ENCODE measurements around the gene ST6GALNAC3.
"Not testable (repeated sequence)": the region's sequence is repeated elsewhere in the genome, so short reads cannot be mapped to it uniquely, and the experiment has no call there.

Gene ST6GALNAC3

DNA sequence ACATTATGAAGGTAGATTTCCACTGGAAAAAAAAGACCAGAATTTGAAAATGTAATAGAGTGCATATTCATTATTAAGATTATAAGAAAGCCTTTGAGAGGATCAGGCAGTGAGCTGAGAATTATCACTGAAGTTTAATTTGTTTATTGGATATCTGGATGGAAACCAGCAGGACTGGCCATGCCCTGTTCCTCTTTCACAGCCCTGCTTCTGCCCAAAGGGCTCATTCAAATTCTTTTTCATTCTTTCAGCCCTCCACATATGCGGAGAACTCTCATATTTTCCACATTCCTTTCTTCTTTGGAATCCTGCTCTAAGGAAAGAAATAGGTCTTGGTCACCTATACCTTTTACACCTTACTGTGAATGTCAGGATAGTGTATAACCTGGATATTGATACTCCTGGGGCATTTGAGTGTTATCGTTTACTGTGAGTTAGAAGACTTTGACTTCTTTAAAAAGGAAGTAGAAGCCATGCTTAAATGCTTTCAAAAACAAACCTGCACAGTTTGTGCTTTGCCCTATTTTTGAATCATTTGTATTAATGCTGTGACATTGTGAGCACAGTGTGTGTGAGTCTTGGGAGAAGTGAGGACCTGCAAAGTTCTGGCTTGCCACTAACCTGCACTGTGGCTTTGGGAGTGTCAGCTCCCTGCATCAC is 35.5 kb downstream of the ST6GALNAC3 start:
- DNase-seq: no peak

DNA sequence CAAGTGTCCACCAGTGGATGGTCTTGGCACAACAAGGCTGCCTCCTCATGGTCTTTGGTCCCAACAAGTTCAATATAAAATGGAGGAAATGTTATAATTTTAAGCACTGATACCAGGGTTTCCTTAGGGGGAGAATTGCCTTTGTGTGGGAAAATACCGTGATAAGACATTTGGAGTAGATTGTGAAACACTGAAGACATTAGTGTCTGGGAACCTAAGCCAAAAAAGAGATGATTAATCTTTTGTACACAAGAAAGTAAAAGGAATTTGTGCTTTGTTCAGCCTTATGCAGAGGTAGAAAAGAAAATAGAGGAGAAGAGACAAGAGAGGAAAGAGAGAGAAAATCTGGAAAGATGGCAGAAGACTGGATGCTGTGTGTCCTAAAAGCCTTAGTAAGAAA is 36.1 kb downstream of the ST6GALNAC3 start:
- no peak for DNase-seq

DNA sequence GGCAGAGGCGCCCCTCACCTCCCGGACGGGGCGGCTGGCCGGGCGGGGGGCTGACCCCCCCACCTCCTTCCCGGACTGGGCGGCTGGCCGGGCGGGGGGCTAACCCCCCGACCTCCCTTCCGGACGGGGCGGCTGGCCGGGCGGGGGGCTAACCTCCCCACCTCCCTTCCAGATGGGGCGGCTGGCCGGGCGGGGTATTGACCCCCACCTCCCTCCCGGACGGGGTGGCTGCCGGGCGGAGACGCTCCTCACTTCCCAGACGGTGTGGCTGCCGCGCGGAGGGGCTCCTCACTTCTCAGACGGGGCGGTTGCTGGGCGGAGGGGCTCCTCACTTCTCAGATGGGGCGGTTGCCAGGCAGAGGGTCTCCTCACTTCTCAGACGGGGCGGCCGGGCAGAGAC is 37.8 kb downstream of the ST6GALNAC3 start:
- DNase-seq: not testable (repeated sequence)

DNA sequence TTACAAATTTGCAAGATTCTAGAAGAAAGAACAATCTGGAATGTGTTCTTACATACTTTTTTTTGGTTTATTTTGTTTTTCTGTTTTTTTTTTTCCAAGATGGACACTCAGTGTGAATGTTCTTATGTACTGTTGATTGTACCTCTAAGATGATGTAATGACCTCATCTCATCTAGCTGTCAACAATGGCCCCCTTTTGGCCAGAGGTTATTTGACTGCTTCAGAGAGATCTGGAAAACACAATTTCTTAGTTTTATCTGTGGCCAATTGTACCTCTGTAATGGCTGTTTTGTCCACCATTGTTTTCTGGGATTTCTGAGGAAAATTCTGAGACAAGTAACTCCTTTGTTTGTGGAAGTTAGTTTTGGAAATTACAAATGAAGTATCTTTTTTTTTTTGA is 38.9 kb downstream of the ST6GALNAC3 start:
- DNase-seq: no peak

DNA sequence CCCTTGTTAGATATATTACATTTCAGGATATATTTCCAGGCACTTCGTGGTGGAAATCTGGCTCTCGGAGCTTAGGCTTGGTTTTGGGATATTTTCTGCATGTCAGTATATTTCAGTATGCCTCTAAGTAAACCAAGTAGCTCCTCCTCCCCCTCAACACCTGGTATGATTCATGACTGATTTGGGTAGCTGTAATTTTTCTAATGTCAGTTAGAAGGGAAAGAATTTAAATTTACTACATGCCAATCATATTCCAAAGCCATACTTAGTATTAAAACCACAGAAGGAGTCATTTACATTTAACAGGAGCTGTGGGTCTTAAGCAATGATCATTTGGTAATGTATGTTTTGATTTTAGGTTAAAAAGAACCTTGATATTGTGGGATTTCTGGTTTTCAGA is 40.6 kb downstream of the ST6GALNAC3 start:
- no peak for DNase-seq

DNA sequence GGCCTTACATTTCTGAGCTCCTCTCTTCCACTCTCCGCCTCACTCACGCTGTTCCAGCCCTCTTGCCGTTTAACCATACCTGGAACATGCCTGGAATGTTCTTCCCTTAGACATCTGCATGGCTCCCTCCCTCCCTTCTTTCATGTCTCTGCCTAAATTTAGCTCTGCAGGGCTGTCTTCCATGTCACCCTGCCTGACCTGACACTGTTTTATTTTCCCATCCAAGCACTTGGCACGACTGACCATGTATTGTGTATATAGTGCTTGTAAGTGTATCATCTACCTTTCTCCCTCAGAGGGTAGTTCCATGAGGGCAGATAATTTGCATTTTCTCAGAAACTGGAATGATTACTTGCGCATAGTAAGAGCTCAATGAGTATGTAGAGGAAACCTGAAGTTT is 47.3 kb downstream of the ST6GALNAC3 start:
- no peak for DNase-seq

DNA sequence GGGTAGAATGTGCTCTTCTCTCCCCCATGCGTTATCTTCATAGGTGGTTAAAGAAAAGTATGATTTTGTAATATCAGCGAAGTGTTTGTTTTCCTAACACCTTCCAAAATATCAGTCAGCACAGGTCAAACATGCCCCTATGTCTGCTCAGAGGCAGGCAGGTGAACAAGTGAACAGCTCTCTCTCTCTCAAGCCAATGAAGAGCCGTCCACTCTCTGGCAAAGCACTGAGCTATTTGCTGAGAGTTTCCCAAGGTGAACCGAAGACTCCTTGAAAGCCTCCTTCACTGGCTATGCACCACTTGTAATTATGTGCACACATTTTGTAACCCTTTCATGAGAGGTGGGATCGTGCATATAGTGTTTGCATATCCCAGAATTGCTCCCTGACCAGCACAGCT is 47.7 kb downstream of the ST6GALNAC3 start:
- no peak for DNase-seq

DNA sequence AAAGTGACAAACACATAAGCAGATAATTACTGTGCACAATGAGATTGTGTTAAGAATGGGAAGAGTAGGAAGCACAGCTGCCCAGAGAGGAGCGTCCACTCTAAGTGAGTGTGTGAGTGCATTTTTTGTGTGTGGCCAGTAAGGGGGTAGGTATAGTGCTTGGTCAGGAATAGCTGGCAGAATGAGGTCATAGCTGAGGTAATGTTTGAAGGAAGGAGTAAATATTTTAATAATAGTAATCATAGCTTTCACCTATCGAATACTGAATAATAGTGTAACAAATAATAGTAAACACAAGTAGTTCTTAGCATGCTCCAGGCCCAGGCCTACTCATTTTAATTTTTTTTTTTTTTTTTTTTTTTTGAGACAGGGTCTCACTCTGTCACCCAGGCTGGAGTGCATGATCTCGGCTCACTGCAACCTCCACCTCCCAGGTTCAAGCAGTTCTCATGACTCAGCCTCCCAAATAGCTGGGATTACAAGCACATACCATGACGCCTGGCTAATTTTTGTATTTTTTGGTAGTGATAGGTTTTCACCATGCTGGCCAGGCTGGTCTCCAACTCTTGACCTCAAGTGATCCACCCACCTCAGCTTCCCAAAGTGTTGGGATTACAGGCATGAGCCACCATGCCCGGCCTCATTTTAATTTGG is 49.0 kb downstream of the ST6GALNAC3 start:
- DNase-seq: not testable (repeated sequence)

DNA sequence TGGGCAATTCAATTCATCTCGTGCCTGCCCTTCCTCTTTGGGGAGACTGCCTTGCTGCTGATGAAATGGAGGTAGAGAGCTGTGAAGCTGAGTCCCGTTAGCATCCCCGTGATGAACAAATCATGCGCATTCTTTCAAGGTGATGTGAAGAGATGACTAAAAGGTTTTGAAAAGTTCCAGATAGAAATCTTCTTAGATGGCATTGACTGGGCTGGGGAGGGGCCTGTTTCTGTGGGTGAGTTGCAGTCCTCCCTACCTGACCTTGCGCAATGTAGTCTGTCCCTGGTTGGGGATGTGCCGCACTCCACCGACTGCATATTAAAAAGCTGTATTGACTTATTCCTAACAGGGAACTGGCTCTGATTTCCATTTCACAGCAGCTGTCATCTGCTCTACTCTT is 49.6 kb downstream of the ST6GALNAC3 start:
- DNase-seq: no peak

DNA sequence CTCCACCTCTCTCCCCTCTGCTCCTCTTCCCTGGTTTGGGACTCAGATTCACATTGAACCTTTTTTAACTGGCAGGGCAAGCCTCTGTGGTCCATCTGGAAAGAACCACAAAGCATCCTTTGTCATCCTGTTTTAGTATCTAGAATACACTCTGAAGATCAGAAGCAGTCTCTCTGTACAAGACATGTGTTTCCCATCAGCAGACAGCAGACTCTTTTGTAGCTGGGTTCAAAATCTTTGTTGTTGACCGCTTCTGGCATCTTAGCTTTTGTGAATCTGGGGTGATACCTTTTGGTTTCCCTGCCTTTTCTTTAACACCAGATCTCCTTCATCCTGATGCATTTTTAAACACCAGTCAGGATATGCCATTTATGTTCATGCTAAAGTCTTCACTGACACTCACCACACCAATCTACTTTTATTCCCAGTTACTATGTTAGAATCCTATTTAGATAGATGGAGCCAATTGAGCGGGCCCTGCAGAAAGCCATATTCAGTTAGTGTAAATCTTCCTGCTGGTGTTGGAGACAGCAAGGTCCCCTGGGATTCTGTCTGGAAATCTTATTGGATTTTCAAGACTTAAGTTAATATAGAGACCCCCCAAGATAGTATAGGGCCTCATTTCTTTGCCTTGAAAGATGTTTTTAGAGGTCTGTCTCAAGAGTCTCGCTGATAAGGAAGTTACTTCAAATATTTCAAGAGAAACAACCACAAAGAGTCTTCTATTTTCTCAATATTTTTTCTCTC is 51.1 kb downstream of the ST6GALNAC3 start:
- no peak for DNase-seq

DNA sequence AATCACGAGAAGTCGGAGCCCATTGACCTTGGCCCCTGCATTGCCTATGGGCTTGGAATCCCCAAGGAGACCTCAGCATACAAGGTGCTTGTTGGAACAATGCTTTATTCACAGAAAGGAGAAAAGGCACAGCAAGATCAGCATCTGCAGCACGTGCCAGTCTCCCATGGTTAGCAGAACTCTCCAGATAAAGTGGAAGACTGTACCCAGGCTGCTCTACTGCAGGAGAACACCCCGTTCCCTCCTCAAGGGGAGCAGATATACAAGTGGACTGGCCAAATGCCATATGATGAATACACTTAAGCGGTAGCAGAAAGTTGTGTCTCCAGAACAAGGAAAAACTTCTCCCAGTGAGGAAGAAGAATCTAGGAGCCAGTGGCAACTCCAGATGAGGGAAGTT is 53.5 kb downstream of the ST6GALNAC3 start:
- DNase-seq: no peak

DNA sequence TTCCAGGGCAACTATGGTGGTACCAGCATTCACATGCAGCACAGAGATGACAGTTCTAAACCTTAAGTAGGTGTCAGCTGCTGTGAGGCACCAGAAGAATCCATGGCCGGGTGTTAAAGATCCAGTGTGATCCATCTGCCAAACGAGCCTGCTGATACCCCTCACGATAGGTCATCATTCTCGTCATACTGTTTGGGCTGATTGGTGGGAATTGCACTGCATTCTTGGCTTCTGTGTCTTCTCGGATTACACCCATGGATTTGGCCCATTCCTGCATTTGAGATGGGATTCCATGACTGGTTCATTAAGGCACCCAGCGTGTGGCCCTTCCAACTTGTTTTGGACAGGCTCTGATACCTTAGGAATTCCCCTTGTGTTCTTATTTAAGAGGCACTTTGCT is 55.2 kb downstream of the ST6GALNAC3 start:
- no peak for DNase-seq

DNA sequence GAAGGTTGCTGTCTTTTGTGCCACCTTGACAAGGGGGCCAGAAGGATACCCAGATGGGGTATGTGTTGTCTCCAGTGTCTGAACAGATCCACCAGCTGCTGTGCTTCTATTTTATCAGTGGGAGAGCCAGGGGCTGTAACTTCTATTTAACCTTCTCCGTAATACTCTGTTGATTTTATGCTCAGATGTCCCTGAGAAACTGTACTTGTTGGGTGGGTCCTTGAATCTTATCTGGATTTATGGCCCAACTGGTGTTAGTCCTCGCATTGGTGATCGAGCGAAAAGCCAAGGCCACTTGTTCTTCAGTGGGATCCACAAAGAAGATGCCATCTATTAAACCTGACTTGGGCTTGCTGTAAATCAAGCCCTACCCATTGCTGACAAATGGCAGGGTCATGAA is 56.4 kb downstream of the ST6GALNAC3 start:
- DNase-seq: no peak

DNA sequence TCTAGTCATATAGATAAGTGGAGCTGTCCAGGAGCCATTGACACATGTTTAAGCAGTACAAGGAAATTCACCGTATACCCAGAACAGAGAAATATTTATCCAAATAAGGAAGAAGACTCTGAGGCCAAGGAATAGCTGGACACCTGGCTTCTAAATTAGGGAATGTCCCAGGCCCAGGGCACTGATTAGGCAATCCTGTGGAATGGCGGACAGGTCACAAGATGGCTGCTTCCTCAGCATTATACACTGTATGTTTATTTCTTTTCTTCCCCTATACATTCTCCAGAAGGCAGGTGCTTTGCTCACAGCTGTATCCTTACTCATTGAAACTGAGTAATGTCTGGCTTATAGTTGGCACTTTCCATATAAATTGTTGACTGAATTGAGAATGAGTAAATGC is 59.4 kb downstream of the ST6GALNAC3 start:
- no peak for DNase-seq

DNA sequence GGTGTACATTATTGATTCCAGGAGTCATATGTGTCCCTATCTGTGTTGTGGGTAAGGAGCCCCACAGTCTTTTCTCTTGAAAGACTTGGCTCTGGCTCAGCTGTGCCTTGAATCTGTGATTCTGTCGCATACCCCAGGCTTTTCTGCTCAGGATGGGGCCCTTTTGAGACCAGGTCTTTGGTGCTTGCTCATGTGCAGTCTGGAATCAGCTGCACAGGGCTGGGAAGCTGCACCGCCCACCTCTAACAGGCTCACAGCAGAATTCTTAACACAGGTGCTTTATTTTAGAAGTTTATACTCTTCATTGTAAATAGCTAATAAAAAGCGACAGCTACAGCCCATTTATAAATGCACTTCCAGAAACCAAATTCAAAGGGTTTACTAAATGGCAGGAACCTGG is 61.3 kb downstream of the ST6GALNAC3 start:
- DNase-seq: no peak

DNA sequence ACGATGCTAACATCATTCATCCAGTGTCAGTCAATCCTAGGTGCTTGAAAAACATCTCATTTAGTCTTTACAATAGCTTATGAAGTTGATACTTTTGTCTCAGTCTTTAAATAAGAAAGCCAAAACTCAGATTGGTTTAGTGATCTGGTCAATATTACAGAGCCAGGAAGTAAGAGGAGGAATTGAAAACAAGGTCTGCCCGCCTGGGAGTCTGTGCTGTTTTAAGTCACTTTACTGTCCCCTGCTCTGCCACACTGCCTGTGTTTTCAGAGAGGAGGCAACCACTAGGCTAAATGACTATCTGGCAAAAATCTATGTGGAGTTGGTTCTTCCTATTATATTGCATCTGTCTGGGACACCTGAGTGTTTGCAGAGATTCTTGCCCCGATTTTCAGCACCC is 62.3 kb downstream of the ST6GALNAC3 start:
- no peak for DNase-seq

DNA sequence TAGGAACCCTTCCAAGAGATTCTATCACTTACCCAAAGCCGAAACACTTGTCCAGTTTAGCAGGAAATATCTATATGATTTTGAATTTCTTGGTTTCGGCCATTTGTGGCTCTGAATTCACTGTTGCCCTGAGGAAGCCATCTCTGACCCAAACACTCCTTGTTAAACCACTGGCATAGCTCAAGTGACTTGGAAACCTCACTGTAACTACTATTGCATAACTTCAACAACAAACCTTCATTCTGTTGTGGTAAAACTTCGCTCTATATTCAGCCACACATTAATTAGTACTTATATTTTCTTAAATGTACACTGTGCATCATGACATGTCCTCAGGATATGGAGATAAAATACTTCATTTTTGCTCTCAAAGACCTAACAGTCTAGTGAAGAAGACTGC is 63.2 kb downstream of the ST6GALNAC3 start:
- DNase-seq: no peak

DNA sequence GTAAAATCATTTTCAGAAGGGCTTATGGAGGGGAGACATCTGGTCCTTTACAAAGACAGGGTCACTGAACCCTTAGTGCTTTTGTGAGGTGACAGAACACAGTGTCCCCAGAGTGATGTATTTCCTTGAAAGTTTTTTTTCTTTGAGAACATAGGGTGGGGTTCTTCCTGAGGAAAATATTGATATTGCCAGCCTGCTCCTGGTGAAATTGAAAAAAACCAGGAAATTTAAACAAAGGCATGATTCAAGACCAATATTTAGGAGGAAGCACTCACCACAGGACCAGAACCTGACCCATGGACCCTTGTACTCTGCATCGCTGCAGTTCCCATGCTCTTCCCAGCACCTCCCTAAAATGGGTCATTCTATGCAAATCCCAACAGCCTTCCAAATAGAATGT is 63.7 kb downstream of the ST6GALNAC3 start:
- no peak for DNase-seq

DNA sequence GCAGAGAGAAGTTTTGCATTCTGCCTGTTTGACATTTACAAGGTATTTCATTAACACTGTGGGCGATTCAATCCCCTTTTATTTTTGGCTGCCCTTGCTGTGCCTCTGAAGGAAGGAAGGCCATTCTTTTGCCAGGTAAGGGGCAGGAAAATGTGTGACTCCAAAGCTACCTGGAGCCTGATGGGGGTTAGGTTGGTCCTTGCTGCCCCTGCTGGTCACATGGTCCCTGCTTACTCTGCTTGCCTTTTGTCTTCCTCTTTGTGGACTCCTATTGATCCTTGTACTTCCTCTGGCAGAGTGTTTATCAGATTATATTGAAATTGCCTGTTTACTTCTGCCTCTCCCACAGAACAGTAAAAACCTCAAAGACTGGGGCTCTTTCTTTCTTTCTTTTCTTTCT is 65.7 kb downstream of the ST6GALNAC3 start:
- no peak for DNase-seq

DNA sequence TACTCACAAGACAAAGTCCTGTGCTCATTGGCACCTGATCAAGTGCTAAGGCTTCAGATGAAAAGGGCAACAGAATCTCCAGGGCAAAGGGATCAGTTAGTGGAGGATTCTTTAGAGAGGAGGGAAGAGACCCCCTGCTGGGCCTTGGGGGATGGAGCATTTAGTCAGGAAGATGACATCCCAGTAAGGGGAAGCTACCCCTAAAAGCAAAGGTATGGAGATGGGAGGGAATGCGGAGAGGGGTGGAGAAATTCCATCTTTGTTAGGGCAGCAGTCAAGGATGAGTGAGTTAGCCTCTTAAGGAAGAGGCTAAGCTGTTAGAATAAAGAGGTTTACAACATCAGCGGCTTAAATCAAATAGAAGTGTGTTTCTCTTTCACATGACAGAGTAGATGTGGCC is 67.4 kb downstream of the ST6GALNAC3 start:
- no peak for DNase-seq

DNA sequence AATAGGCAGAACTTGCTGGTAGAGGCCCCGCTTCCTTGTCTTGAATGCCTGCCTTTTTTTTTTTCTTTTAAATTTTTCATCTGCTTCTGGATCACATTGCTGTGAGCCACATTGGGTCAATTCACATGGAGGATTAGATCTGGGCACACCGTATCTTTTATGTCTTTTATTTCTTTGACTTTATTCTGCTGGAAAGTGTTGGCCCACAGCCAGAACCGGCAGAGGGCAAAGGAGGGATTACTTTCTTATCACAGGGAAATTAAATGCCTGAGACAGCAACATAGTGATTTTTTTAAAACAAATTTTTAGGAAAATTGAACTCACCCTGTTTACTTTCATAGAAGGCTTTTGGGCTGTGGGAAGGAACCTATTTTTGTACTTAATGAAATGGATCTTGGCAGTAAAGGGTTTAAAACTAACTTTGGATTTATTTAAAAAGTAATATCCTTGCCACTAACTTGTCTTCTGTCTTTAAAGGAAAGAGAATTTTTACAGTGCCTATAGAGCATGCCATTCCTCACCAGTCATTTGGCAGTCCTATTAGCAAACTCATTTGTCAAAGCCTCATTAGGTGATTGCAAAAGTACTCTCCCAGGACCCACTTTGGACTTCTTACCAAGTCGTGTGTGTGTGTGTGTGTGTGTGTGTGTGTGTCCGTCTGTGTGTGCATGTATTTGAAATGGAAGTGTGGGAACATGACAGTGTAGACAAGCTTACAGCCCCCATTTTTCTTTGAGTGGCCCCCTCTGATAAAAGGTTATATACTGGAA is 68.4 kb downstream of the ST6GALNAC3 start:
- DNase-seq: no peak

DNA sequence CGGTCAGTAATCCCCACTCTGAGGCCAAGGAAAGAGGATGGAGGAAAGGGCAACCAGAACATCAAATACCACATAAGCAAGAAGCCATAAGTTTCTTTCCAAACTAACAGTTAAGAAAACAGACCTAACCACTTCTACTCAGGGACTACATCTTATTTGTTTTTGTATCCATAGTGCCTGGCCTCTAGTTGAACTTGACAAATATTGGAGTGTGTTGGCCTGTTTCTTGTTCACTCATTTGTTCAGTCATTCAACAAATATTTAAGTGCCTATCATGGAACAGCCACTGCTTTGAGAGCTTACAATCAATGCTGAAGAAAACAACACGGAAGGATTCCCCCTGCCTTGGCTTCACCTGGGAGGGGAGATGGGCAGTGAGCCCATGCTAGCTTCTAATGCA is 69.7 kb downstream of the ST6GALNAC3 start:
- DNase-seq: no peak

DNA sequence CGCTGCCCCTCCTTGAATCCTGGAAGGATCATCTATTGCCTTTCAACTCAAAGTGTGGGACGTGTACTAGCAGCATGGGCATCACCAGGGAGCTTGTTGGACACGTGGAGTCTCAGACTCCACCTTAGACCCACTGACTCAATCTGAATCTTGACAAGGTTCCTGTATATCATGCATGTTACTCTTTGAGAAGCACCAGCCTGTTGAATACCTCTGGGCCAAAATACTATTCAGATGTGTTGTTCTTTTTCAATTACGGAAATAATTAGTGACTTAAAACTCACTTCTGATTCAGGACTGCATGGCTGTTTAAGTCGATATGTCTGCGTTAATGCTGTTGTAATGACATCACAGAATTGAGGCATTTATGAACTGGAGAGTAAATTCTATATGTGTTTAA is 70.8 kb downstream of the ST6GALNAC3 start:
- DNase-seq: no peak

DNA sequence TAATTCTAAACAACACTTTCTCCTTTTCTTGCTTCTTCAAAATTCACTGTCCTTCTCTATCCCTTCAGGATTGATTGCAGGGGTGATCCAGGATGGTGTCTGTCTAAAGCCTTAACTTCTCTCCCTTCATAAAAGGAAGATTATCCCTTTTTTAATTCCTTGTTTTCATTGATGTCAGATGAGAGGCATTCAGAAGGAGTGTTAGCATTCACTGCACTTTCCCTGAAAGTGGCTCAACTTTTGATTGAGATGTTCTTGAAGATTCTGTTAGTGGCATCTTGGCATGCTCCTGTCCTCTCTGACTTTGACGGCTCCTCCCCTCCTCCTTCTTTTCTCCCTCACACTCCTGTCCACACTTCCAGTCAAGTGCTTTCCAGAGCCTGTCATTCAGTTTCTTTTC is 71.6 kb downstream of the ST6GALNAC3 start:
- DNase-seq: no peak

All from right hindlimb (tissue), 1 donor.